Measurements from ENCODE around the gene EPS8L2.

EPS8L2 gene

DNA sequence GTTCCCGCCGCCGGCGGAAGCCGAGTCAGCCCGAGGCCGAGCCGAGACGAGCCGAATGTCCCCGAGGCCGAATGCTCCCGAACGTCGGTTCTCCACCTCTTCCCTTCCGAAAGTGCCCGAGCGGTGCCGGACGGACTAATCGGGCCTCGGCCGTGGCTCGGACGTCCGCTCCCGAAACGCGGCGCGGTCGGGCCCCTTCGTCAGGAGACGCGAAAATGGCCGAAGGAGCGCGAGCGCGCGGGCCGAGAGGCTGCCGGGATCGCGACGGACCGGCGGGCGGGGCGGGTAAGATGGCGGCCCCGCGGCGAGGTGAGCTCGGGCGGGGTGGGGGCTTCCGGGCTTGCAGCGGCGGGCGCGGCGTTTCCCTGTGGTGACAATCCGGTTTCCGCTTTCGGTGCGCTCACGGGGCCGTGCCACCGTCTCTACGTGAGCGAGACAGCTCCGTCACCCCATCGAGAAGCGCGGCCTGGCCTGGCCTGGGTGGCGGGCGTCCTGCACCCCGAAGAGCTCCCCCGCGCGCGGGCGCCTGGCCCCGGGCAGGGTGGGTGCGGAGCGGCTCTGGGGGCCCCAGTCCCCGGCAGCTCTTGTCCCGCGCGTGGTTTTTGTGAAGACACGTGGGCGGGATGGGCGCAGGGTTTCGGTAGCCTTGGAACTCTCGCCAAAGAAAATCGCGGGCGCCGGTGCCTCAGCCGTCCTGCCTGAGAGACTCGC lies 10.3 kb upstream of the EPS8L2 start, which contains the start of gene TMEM80:
TMEM80 (plus strand) TSS at position 279 of the 711 bp plus-strand sequence; CDS start at position 291, 12 bp downstream.
- H3K9me3 ChIP-seq (ENCODE audit: control insufficient read depth in 1 of 2, low read length in 2 of 2) = no peaks in the 10 kb centered on the region
- peaks cover 5 to 14% of the 10 kb centered on the region in 2 donors for H3K36me3 ChIP-seq (ENCODE audit: control insufficient read depth in 1 of 2, insufficient read depth in 2 of 2, low read length in 2 of 2)
- H3K27ac ChIP-seq (ENCODE audit: low read depth, low read length) = peak within 1 kb of the TSS; percentile 99
- H3K4me3 ChIP-seq (ENCODE audit: low read depth in 1 of 2, low read length in 2 of 2) = peak within 1 kb of the TSS; percentile 75 to 85
- no peaks in the 10 kb centered on the region for H3K27me3 ChIP-seq (ENCODE audit: control insufficient read depth in 1 of 2, insufficient read depth in 2 of 2, low read length in 2 of 2)
- peak within 1 kb of the TSS; percentile 85 to 86 for H3K9ac ChIP-seq (ENCODE audit: low read depth in 1 of 2, low read length in 2 of 2)
- H3K4me1 ChIP-seq (ENCODE audit: control insufficient read depth in 1 of 2, insufficient read depth in 2 of 2, low read length in 2 of 2) = peaks cover 16 to 38% of the 10 kb centered on the region in 2 donors

DNA sequence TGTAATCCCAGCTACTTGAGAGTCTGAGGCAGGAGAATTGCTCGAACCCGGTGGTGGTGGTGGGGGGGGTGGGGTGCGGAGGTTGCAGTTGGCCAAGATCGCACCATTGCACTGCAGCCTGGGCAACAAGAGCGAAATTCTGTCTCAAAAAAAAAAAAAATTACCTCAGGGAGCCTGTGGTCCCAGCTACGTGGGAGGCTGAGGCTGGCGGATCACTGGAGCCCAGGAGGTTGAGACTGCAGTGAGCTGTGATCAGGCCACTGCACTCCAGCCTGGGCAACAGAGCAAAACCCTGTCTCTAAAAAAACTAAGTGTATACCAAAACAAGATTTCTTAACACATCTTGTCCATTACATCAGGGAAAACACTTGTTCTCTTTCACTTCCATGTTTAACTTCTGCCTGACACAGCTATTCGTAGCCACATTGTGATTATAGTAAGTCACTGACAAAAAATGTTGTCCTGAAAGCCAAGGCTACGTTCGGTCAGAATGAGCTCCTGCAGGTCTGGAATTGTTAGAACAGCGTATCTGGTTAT lies 9.0 kb upstream of the EPS8L2 start:
- peaks cover 5 to 20% of the 10 kb centered on the region in 2 donors for H3K36me3 ChIP-seq (ENCODE audit: control insufficient read depth in 1 of 2, insufficient read depth in 2 of 2, low read length in 2 of 2)
- peak overlapping the region in 1 of 2 donors; percentile 85 for H3K4me3 ChIP-seq (ENCODE audit: low read depth in 1 of 2, low read length in 2 of 2)
- peak overlapping the region in 1 of 2 donors; percentile 4 for H3K9ac ChIP-seq (ENCODE audit: low read depth in 1 of 2, low read length in 2 of 2)
- no peaks in the 10 kb centered on the region for H3K9me3 ChIP-seq (ENCODE audit: control insufficient read depth in 1 of 2, low read length in 2 of 2)
- H3K27ac ChIP-seq (ENCODE audit: low read depth, low read length) = peak overlapping the region; percentile 99
- H3K27me3 ChIP-seq (ENCODE audit: control insufficient read depth in 1 of 2, insufficient read depth in 2 of 2, low read length in 2 of 2) = no peaks in the 10 kb centered on the region
- H3K4me1 ChIP-seq (ENCODE audit: control insufficient read depth in 1 of 2, insufficient read depth in 2 of 2, low read length in 2 of 2) = peaks cover 16 to 26% of the 10 kb centered on the region in 2 donors

DNA sequence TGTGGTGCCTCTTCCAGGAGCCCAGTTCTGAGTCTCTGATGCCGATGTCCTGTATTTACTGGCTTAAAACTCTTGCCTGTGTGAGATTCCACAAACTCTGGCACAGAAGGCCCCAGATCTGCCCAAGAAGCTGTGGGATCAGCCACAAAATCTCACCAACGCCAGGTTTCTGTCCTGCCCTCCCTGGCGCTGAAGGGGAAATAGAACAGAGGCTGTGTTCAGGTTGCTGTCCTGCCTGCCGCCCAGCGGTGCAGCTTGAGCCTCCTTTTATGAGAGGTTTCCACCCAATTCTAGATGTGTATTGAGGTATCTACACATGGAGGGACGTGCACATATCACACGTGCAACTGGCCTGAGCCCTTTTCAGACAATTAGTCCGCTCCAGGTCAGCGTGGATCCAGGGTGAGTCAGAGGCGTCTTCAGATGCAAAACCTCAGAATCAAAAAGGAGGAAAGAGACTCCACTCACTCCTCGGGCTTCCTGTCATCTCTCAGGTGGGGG lies 8.2 kb upstream of the EPS8L2 start:
- peak overlapping the region in 1 of 2 donors; percentile 4 for H3K9ac ChIP-seq (ENCODE audit: low read depth in 1 of 2, low read length in 2 of 2)
- no peak overlapping the region for H3K4me3 ChIP-seq (ENCODE audit: low read depth in 1 of 2, low read length in 2 of 2)
- no peaks in the 10 kb centered on the region for H3K9me3 ChIP-seq (ENCODE audit: control insufficient read depth in 1 of 2, low read length in 2 of 2)
- peaks cover 21 to 25% of the 10 kb centered on the region in 2 donors for H3K4me1 ChIP-seq (ENCODE audit: control insufficient read depth in 1 of 2, insufficient read depth in 2 of 2, low read length in 2 of 2)
- no peak overlapping the region for H3K27ac ChIP-seq (ENCODE audit: low read depth, low read length)
- no peaks in the 10 kb centered on the region for H3K27me3 ChIP-seq (ENCODE audit: control insufficient read depth in 1 of 2, insufficient read depth in 2 of 2, low read length in 2 of 2)
- peaks cover 5 to 27% of the 10 kb centered on the region in 2 donors for H3K36me3 ChIP-seq (ENCODE audit: control insufficient read depth in 1 of 2, insufficient read depth in 2 of 2, low read length in 2 of 2)

DNA sequence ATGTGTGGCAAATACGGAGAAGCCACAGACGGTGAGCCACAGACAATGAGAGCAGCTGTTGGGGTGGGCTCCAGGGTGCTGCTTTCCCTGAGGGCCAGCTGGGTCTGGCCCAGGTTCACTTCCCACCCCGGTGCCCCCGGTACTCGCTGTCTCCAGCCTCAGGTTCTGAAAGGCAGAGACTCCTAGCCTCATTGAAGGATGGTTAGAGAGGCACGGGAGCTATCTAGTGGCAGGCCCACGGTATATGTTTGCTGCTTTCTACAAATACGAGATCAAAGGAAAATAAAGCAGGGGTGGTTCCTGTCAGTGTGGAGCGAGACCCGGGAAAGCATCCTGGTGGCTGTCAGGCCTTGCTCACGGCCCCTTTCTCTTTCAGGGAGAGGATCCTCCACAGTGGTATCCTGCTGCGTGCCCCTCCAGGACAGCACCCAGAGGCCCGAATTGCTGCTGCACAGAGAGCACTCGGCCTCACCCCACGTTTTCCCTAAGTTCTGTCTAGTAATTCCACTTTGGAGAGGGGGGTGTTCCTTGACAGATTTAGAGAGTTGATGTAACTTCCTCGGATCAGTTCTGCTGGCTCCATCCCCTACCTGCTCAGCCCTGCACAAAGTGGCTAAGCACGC lies 7.4 kb upstream of the EPS8L2 start:
- H3K9ac ChIP-seq (ENCODE audit: low read depth in 1 of 2, low read length in 2 of 2) = peak overlapping the region in 1 of 2 donors; percentile 3
- no peak overlapping the region for H3K27ac ChIP-seq (ENCODE audit: low read depth, low read length)
- no peak overlapping the region for H3K4me3 ChIP-seq (ENCODE audit: low read depth in 1 of 2, low read length in 2 of 2)
- peaks cover 22 to 27% of the 10 kb centered on the region in 2 donors for H3K4me1 ChIP-seq (ENCODE audit: control insufficient read depth in 1 of 2, insufficient read depth in 2 of 2, low read length in 2 of 2)
- peaks cover 5 to 34% of the 10 kb centered on the region in 2 donors for H3K36me3 ChIP-seq (ENCODE audit: control insufficient read depth in 1 of 2, insufficient read depth in 2 of 2, low read length in 2 of 2)
- no peaks in the 10 kb centered on the region for H3K27me3 ChIP-seq (ENCODE audit: control insufficient read depth in 1 of 2, insufficient read depth in 2 of 2, low read length in 2 of 2)
- no peaks in the 10 kb centered on the region for H3K9me3 ChIP-seq (ENCODE audit: control insufficient read depth in 1 of 2, low read length in 2 of 2)

DNA sequence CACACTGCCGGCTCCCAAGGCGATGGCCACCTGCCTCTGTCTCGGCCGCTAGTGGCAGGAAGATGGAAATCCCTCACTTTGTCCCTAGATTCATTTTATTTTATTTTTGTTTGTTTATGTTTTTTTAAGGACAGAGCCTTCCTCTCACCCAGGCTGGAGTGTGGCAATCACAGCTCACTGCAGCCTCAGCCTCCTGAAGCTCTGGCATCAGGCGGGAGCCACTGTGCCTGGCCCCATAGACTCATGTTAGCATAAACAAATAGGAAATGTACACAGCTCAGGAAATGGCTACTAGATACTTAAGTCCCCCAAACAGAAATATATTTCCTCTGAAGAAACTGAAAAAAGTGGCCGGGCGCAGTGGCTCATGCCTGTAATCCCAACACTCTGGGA lies 6.9 kb upstream of the EPS8L2 start:
- peaks cover 5 to 37% of the 10 kb centered on the region in 2 donors for H3K36me3 ChIP-seq (ENCODE audit: control insufficient read depth in 1 of 2, insufficient read depth in 2 of 2, low read length in 2 of 2)
- H3K27me3 ChIP-seq (ENCODE audit: control insufficient read depth in 1 of 2, insufficient read depth in 2 of 2, low read length in 2 of 2) = no peaks in the 10 kb centered on the region
- H3K4me3 ChIP-seq (ENCODE audit: low read depth in 1 of 2, low read length in 2 of 2) = no peak overlapping the region
- H3K9ac ChIP-seq (ENCODE audit: low read depth in 1 of 2, low read length in 2 of 2) = no peak overlapping the region
- H3K4me1 ChIP-seq (ENCODE audit: control insufficient read depth in 1 of 2, insufficient read depth in 2 of 2, low read length in 2 of 2) = peaks cover 22 to 27% of the 10 kb centered on the region in 2 donors
- H3K27ac ChIP-seq (ENCODE audit: low read depth, low read length) = no peak overlapping the region
- no peaks in the 10 kb centered on the region for H3K9me3 ChIP-seq (ENCODE audit: control insufficient read depth in 1 of 2, low read length in 2 of 2)

DNA sequence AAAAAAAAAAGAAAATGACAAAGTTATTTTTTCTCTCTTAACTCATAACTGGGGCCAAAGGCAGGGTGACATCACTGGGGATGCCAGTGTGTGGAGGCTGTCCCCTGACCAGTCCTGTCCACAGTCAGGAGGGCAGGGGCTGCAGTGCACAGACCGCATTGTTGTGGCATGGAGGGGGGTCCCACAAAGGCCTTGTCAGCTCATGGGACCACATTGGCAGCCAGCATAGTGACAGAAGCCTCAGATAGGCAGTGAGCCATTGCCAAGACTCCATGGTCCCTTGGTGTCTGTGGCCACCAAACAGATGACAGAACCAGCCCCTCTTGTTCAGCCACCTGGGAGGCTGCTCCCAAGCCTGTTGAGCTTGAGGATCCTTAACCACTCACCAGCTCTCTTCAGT lies 6.3 kb upstream of the EPS8L2 start:
- Histone ChIP-seq H3K4me3 (ENCODE audit: low read depth in 1 of 2, low read length in 2 of 2) (no peak overlapping the region), H3K27me3 (ENCODE audit: control insufficient read depth in 1 of 2, insufficient read depth in 2 of 2, low read length in 2 of 2) (no peaks in the 10 kb centered on the region), H3K27ac (ENCODE audit: low read depth, low read length) (no peak overlapping the region), H3K9ac (ENCODE audit: low read depth in 1 of 2, low read length in 2 of 2) (no peak overlapping the region), H3K36me3 (ENCODE audit: control insufficient read depth in 1 of 2, insufficient read depth in 2 of 2, low read length in 2 of 2) (peaks cover 5 to 37% of the 10 kb centered on the region in 2 donors), H3K9me3 (ENCODE audit: control insufficient read depth in 1 of 2, low read length in 2 of 2) (no peaks in the 10 kb centered on the region), H3K4me1 (ENCODE audit: control insufficient read depth in 1 of 2, insufficient read depth in 2 of 2, low read length in 2 of 2) (peaks cover 27 to 31% of the 10 kb centered on the region in 2 donors)

DNA sequence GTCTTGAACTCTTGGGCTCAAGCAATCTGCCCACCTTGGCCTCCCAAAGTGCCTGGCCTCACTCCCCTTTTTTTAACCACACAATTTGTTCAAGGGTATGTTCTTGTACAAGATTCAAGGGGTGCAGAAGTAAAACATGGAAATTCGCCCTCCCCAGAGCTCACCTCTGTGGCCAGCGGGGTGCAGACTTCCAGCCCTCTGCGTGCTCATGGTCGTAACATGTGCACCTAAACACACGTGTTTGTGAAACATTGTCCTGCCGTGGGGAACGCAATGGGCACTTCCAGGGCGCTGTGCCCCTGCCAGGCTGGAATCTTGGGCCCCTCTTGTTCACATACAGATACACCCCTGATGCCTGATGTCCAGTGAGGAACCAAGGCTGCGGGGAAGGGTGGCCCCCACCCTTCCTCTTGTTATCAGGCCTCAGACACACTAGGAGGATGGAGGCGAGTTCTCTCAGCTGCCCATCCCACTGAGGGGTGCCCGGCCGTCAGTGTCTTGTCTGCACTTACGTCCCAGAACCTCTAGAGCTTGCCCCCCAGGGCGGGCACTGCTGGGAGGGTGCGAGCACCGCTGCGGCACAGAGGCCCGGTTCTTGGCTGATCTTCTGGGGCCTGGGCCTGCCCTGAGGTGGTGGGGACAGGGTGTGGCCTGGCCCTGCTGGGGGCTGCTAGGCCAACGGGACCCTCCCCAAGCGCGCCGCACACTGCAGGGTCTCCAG lies 4.1 kb upstream of the EPS8L2 start:
- no peak overlapping the region for H3K27ac ChIP-seq (ENCODE audit: low read depth, low read length)
- H3K9ac ChIP-seq (ENCODE audit: low read depth in 1 of 2, low read length in 2 of 2) = no peak overlapping the region
- peaks cover 5 to 37% of the 10 kb centered on the region in 2 donors for H3K36me3 ChIP-seq (ENCODE audit: control insufficient read depth in 1 of 2, insufficient read depth in 2 of 2, low read length in 2 of 2)
- H3K27me3 ChIP-seq (ENCODE audit: control insufficient read depth in 1 of 2, insufficient read depth in 2 of 2, low read length in 2 of 2) = no peaks in the 10 kb centered on the region
- no peak overlapping the region for H3K4me3 ChIP-seq (ENCODE audit: low read depth in 1 of 2, low read length in 2 of 2)
- H3K9me3 ChIP-seq (ENCODE audit: control insufficient read depth in 1 of 2, low read length in 2 of 2) = no peaks in the 10 kb centered on the region
- H3K4me1 ChIP-seq (ENCODE audit: control insufficient read depth in 1 of 2, insufficient read depth in 2 of 2, low read length in 2 of 2) = peaks cover 28 to 36% of the 10 kb centered on the region in 2 donors

DNA sequence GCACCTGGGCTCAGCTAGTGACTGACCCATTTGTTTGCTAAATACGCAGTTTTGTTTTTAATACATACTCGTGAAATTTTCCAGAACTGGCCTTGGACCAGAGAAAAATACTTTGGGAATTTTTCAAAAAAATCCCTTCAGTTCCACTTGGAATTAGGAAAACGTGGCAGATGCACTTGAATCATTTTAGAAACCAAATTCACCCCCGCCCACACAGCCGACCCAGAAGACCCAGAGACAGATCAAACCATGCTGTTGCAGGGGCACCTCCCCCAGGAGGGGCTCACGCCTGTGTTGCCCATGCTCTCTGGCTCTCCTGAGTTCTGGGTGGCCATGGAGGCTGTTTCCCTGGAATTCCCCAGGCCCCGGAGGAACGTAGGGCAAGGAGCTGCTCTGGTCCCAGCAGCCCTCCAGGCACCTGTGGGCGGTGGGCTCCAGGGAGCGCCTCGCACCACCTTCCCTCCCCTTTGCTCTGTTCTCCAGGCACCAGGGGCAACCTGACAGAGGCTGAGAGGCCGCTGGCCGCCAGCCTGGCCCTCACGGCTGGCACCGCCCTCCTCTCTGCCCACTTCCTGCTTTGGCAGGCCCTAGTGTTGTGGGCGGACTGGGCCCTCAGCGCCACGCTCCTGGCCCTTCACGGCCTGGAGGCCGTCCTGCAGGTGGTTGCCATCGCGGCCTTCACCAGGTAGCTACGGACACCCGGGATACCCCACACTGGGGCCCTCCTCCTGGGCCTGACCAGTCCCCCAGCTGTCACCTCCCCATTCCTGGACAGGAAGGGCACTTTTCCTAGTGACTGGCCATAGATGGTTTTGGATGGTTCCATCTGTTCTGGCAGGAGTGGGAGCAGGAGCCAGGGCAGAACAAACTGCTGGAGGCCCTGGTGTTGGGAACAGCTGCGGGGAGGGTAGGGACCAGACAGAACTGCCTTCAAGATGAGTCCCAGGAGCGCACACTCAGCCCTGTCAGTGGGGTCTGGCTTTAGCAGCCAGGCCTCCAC lies 3.3 kb upstream of the EPS8L2 start:
- Histone ChIP-seq H3K27ac (ENCODE audit: low read depth, low read length) (peak overlapping the region; percentile 43), H3K27me3 (ENCODE audit: control insufficient read depth in 1 of 2, insufficient read depth in 2 of 2, low read length in 2 of 2) (peaks cover 0 to 3% of the 10 kb centered on the region in 2 donors), H3K4me3 (ENCODE audit: low read depth in 1 of 2, low read length in 2 of 2) (no peak overlapping the region), H3K4me1 (ENCODE audit: control insufficient read depth in 1 of 2, insufficient read depth in 2 of 2, low read length in 2 of 2) (peaks cover 33 to 37% of the 10 kb centered on the region in 2 donors), H3K9ac (ENCODE audit: low read depth in 1 of 2, low read length in 2 of 2) (no peak overlapping the region), H3K9me3 (ENCODE audit: control insufficient read depth in 1 of 2, low read length in 2 of 2) (no peaks in the 10 kb centered on the region), H3K36me3 (ENCODE audit: control insufficient read depth in 1 of 2, insufficient read depth in 2 of 2, low read length in 2 of 2) (peaks cover 5 to 37% of the 10 kb centered on the region in 2 donors)

DNA sequence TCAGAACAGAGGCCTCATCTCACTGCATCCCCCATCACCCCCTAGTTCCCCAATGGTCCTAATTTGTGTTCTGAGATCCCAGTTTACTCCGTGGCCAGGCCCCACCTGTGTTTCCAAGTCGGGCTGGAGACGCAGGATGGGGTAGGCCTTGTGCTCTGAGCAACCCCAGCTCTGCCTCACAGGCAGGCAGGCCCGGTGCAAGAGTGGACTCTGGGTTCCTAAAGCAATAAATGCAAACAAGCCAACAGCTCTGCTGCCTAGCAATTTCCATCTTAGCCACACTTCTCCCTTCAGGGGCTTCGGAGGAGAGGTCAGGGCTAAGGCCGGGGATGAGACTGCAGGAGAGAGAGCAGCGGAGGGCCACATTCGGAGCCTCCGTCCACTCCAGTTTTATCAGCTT lies 2.5 kb upstream of the EPS8L2 start:
- Histone ChIP-seq H3K27ac (ENCODE audit: low read depth, low read length) (peak overlapping the region; percentile 20), H3K4me3 (ENCODE audit: low read depth in 1 of 2, low read length in 2 of 2) (no peak overlapping the region), H3K4me1 (ENCODE audit: control insufficient read depth in 1 of 2, insufficient read depth in 2 of 2, low read length in 2 of 2) (peaks cover 39 to 45% of the 10 kb centered on the region in 2 donors), H3K27me3 (ENCODE audit: control insufficient read depth in 1 of 2, insufficient read depth in 2 of 2, low read length in 2 of 2) (peaks cover 0 to 11% of the 10 kb centered on the region in 2 donors), H3K36me3 (ENCODE audit: control insufficient read depth in 1 of 2, insufficient read depth in 2 of 2, low read length in 2 of 2) (peaks cover 5 to 37% of the 10 kb centered on the region in 2 donors), H3K9me3 (ENCODE audit: control insufficient read depth in 1 of 2, low read length in 2 of 2) (no peaks in the 10 kb centered on the region), H3K9ac (ENCODE audit: low read depth in 1 of 2, low read length in 2 of 2) (no peak overlapping the region)

Measured in duodenal mucosa (tissue), 2 donors.